HepG2 (cell line): Measurements from ENCODE around the gene CYP4F8. TPM values are rescaled to one million over a fixed set of nuclear protein-coding genes. Genes with fewer than 3 reads are reported as not detected.

Experiments
- ASH2L ChIP-seq: fragments of 300-600, 200-600 bp; sonication (generic); IDR thresholded peaks from 2 replicates; pipeline ENCODE4 v1.7.0; 2017; ENCODE audit warnings: low read depth, mild to moderate bottlenecking, moderate library complexity, mixed read lengths, low read length; ENCODE audit not compliant: insufficient read length
- FOXK2 ChIP-seq: fragments of 450-650 bp; IDR thresholded peaks from 2 replicates; pipeline ENCODE4 v1.6.1; 2016
- HMG20B ChIP-seq: conservative IDR thresholded peaks from 2 replicates; pipeline ENCODE4 v1.6.1; 2016; ENCODE audit warnings: missing genetic modification reagents, missing compliant biosample characterization
- KDM6A ChIP-seq: IDR thresholded peaks from 2 replicates; pipeline ENCODE4 v1.6.1; 2016; ENCODE audit warnings: low read depth
- NR2F2 ChIP-seq: IDR thresholded peaks from 2 replicates; pipeline ENCODE4 v1.6.1; 2012; ENCODE audit warnings: low read depth, inconsistent platforms, borderline replicate concordance
- PCBP1 ChIP-seq: fragments of 200-400 bp; formaldehyde crosslinking; IDR thresholded peaks from 2 replicates; pipeline ENCODE4 v1.6.1; 2017; ENCODE audit warnings: mild to moderate bottlenecking, low read depth, low read length, borderline replicate concordance
- ZFP91 ChIP-seq: sonication (generic); formaldehyde crosslinking; IDR thresholded peaks from 2 replicates; pipeline ENCODE4 v1.9.0; 2022; ENCODE audit warnings: missing genetic modification reagents, mild to moderate bottlenecking, borderline replicate concordance
- ZNF274 ChIP-seq: sonication (generic); formaldehyde crosslinking; IDR thresholded peaks from 2 replicates; pipeline ENCODE4 v1.5.1; 2020; ENCODE audit warnings: mild to moderate bottlenecking, missing genetic modification reagents
- ZNF281 ChIP-seq: sonication (generic); formaldehyde crosslinking; IDR thresholded peaks from 2 replicates; pipeline ENCODE4 v1.4.0; 2020; ENCODE audit warnings: missing genetic modification reagents, borderline replicate concordance
- polyA plus RNA-seq, 8 experiments: library from polyadenylated mRNA; depleted of rRNA in 3 of 8; stranded (reverse) in 7 of 8; unstranded in 1 of 8; fragments of >200 nt; fragmentation: Illumina TruSeq in 4 of 8; extraction: Trizol in 4 of 8; gene quantifications; 2 replicates each; pipeline versions ENCODE4 v1.2.1 to v1.2.3, GENCODE V29; 2011 to 2016; ENCODE audit warnings: low read depth in 4 of 8, missing spikeins in 1 of 8, mixed read lengths in 1 of 8; ENCODE audit not compliant: insufficient read depth in 1 of 8
- total RNA-seq, 5 experiments: library from RNA; depleted of rRNA; stranded (reverse); fragments of >200 nt; fragmentation: Illumina TruSeq; extraction: Trizol; gene quantifications; 2 replicates each; pipeline ENCODE4 v1.2.3, GENCODE V29; 2016; ENCODE audit warnings: low read depth in 1 of 5
- TF ChIP-seq, protein P1 (sequence below): sonication (generic); formaldehyde crosslinking; IDR thresholded peaks from 2 replicates; pipeline ENCODE4 v1.5.0; 2020; ENCODE audit warnings: missing genetic modification reagents
- TF ChIP-seq, protein P2 (sequence below): sonication (generic); formaldehyde crosslinking; conservative IDR thresholded peaks from 2 replicates; pipeline ENCODE4 v1.8.0; 2022; ENCODE audit warnings: mild to moderate bottlenecking, moderate library complexity, missing genetic modification reagents
- TF ChIP-seq, protein P3 (sequence below): sonication (generic); formaldehyde crosslinking; IDR thresholded peaks from 2 replicates; pipeline ENCODE4 v1.4.0; 2020; ENCODE audit warnings: mild to moderate bottlenecking, missing genetic modification reagents

The CYP4F8 gene
- total and polyA plus RNA-seq, 2 of the 13 experiments (the other 11 are each of a cell fraction or from before 2014, with no cell fraction given): not detected

GRCh38 chr19:15673176-15673654 is 58.2 kb downstream of the CYP4F8 start (continued):
- 0 out of 2 replicates have a peak, but pooled peaks have one; percentile 35 for TF ChIP-seq ZFP91
- peak; percentile 74; the same call in 1 of the 2 replicates for TF ChIP-seq NR2F2
- TF ChIP-seq, protein P1, sequence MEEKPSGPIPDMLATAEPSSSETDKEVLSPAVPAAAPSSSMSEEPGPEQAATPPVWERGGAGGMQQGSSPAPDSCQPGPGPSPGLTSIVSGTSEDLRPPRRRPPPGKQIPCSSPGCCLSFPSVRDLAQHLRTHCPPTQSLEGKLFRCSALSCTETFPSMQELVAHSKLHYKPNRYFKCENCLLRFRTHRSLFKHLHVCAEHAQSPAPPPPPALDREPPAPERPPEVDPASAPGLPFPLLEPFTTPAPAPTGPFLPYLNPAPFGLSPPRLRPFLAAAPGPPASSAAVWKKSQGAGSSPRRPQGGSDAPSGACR (CRISPR knock-in tag): 0 out of 2 replicates have a peak, but pooled peaks have one; percentile 25
- peak; percentile 40; the same call in 1 of the 2 replicates for TF ChIP-seq HMG20B (CRISPR knock-in tag)
- peak; percentile 41 for TF ChIP-seq ASH2L
- TF ChIP-seq, protein P2, sequence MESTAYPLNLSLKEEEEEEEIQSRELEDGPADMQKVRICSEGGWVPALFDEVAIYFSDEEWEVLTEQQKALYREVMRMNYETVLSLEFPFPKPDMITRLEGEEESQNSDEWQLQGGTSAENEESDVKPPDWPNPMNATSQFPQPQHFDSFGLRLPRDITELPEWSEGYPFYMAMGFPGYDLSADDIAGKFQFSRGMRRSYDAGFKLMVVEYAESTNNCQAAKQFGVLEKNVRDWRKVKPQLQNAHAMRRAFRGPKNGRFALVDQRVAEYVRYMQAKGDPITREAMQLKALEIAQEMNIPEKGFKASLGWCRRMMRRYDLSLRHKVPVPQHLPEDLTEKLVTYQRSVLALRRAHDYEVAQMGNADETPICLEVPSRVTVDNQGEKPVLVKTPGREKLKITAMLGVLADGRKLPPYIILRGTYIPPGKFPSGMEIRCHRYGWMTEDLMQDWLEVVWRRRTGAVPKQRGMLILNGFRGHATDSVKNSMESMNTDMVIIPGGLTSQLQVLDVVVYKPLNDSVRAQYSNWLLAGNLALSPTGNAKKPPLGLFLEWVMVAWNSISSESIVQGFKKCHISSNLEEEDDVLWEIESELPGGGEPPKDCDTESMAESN (CRISPR knock-in tag): peak; percentile 77; the same call in 1 of the 2 replicates
- TF ChIP-seq ZNF274 (CRISPR knock-in tag): no peak
- TF ChIP-seq, protein P3, sequence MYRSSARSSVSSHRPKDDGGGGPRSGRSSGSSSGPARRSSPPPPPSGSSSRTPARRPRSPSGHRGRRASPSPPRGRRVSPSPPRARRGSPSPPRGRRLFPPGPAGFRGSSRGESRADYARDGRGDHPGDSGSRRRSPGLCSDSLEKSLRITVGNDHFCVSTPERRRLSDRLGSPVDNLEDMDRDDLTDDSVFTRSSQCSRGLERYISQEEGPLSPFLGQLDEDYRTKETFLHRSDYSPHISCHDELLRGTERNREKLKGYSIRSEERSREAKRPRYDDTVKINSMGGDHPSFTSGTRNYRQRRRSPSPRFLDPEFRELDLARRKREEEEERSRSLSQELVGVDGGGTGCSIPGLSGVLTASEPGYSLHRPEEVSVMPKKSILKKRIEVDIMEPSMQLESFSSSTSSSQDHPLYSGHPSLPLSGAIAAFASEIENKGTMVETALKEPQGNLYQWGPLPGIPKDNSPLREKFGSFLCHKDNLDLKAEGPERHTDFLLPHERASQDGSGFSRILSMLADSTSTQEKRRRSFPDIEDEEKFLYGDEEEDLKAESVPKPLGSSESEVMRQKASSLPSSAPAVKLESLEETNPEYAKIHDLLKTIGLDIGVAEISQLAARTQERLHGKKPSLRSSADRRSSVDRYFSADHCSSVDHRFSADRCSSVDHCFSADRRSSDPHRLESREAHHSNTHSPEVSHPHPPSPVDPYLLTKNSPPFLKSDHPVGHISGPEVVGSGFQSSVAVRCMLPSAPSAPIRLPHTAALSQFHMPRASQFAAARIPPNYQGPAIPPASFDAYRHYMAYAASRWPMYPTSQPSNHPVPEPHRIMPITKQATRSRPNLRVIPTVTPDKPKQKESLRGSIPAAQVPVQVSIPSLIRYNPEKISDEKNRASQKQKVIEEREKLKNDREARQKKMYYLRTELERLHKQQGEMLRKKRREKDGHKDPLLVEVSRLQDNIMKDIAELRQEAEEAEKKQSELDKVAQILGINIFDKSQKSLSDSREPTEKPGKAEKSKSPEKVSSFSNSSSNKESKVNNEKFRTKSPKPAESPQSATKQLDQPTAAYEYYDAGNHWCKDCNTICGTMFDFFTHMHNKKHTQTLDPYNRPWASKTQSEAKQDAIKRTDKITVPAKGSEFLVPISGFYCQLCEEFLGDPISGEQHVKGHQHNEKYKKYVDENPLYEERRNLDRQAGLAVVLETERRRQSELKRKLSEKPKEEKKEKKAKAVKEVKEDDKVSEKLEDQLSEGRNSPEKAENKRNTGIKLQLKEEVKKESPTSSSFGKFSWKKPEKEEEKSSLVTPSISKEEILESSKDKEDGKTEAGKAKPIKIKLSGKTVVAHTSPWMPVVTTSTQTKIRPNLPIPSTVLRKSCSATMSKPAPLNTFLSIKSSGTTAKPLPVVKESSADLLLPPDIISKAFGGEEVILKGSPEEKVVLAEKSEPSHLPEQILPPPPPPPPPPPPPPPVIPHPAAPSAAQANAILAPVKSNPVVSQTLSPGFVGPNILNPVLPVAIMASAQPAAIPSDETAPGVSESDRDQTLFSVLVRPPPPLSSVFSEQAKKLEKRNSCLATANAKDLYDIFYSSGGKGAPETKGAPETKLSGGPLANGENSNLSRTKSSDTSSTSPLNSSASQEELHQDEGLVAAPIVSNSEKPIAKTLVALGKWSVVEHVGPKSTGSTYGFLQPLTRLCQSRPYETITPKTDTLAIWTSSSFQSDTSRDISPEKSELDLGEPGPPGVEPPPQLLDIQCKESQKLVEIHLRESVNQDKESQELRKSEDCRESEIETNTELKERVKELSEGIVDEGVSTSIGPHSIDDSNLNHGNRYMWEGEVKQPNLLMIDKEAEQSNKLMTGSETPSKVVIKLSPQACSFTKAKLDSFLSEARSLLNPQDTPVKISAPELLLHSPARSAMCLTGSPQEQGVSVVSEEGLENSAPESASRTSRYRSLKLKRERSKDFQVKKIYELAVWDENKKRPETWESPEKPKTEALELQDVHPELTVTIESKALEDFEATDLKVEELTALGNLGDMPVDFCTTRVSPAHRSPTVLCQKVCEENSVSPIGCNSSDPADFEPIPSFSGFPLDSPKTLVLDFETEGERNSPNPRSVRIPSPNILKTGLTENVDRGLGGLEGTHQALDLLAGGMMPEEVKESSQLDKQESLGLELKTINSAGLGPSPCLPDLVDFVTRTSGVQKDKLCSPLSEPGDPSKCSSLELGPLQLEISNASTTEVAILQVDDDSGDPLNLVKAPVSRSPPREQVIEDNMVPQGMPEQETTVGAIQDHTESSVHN (CRISPR knock-in tag): no peak
- TF ChIP-seq PCBP1: no peak
- peak; percentile 82 for TF ChIP-seq FOXK2
- peak; percentile 61; the same call in 1 of the 2 replicates for TF ChIP-seq KDM6A (CRISPR knock-in tag)
- peak; percentile 82; the same call in 1 of the 2 replicates for TF ChIP-seq ZNF281
